ENCODE data around the gene CYTH2.

DNA sequence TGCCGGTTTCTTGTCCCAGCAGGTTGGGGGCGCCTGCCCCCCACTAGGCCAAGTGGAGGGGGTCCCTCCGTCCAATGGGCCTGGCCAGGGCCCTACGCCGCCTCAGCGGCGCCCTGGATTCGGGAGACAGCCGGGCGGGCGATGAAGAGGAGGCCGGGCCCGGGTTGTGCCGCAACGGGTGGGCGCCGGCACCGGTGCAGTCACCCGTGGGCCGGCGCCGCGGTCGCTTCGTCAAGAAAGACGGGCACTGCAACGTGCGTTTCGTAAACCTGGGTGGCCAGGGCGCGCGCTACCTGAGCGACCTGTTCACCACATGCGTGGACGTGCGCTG lies 7.6 kb upstream of the CYTH2 start:
- no peak for TF ChIP-seq NR2C2 (CRISPR knock-in tag; IDR thresholded peaks at IDR 0.05)
- TF ChIP-seq CREB1 (CRISPR knock-in tag; IDR thresholded peaks at IDR 0.05), result no peak
- TF ChIP-seq CREM (CRISPR knock-in tag; IDR thresholded peaks at IDR 0.05), result no peak
- no peak for TF ChIP-seq GRHL2 (CRISPR knock-in tag; IDR thresholded peaks at IDR 0.05; ENCODE audit: insufficient replicate concordance, severe bottlenecking)

Data from WTC11 (cell line).